BLaER1 treated with 17β-estradiol and CSF1 and Interleukin-3, amounts not matched to agents 10 nM and 100 nM (cell line): ENCODE results near the gene LGALS1.
"Not testable (repeated sequence)": the region's sequence is repeated elsewhere in the genome, so short reads cannot be mapped to it uniquely, and the experiment has no call there.

ENCODE experiments used
- H3K27ac ChIP-seq, 11 experiments: shearing (Covaris generic); formaldehyde crosslinking; 2 replicates each; pipeline ENCODE4 v1.8.1; 2022
- H3K27me3 ChIP-seq, 11 experiments: shearing (Covaris generic); formaldehyde crosslinking; 2 replicates each; pipeline ENCODE4 v1.8.1; 2022
- H3K36me3 ChIP-seq, 11 experiments: shearing (Covaris generic); formaldehyde crosslinking; 2 replicates each; pipeline ENCODE4 v1.8.1; 2022
- H3K4me1 ChIP-seq, 10 experiments: shearing (Covaris generic); formaldehyde crosslinking; 2 replicates each; pipeline ENCODE4 v1.8.1; 2022
- H3K4me2 ChIP-seq, 11 experiments: shearing (Covaris generic); formaldehyde crosslinking; 2 replicates each; pipeline ENCODE4 v1.8.1; 2022
- H3K4me3 ChIP-seq, 10 experiments: shearing (Covaris generic); formaldehyde crosslinking; 2 replicates each; pipeline ENCODE4 v1.8.1; 2022
- H3K9ac ChIP-seq, 11 experiments: shearing (Covaris generic); formaldehyde crosslinking; 2 replicates each; pipeline ENCODE4 v1.8.1; 2022
- H3K9me3 ChIP-seq, 11 experiments: shearing (Covaris generic); formaldehyde crosslinking; replicated peaks in 1 of 11; 2 replicates each; pipeline ENCODE4 v1.8.1; 2022
- H4K20me1 ChIP-seq, 11 experiments: shearing (Covaris generic); formaldehyde crosslinking; 2 replicates each; pipeline ENCODE4 v1.8.1; 2022
- Cebpa-rat ChIP-seq, 11 experiments: shearing (Covaris generic); IDR thresholded peaks; 2 replicates each; pipeline ENCODE4 v1.8.1; 2022

LGALS1 gene

GRCh38 chr22:37641561-37641949 is 33.9 kb upstream of the LGALS1 start:
- TF ChIP-seq Cebpa-rat (IDR thresholded peaks at IDR 0.05), result no peak
- peaks cover 42 to 75% (median 68%) of the 10 kb centered on the region in 10 experiments for H3K4me1 ChIP-seq
- peak overlapping the region in 6 of 10 experiments; percentile 74 to 94 (median 87); a peak in 9 of 20 replicates for H3K4me3 ChIP-seq
- peaks cover 0 to 63% (median 49%) of the 10 kb centered on the region in 11 experiments; a peak in 17 of 22 replicates for H4K20me1 ChIP-seq
- peaks cover 40 to 59% (median 50%) of the 10 kb centered on the region in 11 experiments for H3K36me3 ChIP-seq
- H3K4me2 ChIP-seq, result peak overlapping the region; percentile 87 to 99 (median 95)
- peak overlapping the region in 4 of 11 experiments; percentile 0 to 78 (median 22); a peak in 2 of 22 replicates for H3K27ac ChIP-seq
- peak overlapping the region in 9 of 11 experiments; percentile 32 to 91 (median 88); a peak in 15 of 22 replicates for H3K9ac ChIP-seq
- H3K27me3 ChIP-seq, result no peaks in the 10 kb centered on the region
- no peaks in the 10 kb centered on the region for H3K9me3 ChIP-seq

DNA sequence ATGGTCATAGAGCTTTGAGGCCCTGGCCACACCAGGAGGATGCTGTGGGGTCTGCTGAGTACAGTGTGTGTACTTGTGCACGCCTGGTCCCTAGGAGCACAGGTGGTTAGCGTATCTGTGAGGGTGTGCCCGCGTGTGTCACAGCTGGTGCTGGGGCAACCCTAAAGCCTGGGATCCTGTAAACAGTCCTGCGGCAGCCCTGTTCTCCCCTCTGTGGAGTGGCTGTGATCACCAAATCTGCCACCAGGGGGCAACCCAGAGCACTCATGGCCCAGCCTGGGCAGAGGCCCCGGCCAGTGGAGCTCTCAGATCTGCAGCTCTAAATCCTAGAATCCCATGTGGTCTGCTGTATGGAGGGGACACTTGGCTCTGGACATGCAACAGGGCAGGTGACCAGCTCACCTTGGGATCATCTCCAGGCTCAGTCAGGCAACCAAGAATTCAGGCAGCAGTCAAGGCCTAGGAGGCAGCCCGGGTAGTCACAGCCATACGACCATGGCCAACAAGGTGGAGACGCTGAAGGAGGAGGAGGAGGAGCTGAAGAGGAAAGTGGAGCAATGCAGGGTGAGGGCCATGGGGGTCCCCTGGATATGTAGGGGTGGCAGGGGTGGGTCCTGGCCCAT is 32.1 kb upstream of the LGALS1 start:
- no peak for TF ChIP-seq Cebpa-rat (IDR thresholded peaks at IDR 0.05)
- peak overlapping the region in 10 of 11 experiments; percentile 13 to 91 (median 52); a peak in 12 of 22 replicates for H3K9ac ChIP-seq
- peaks cover 0 to 81% (median 63%) of the 10 kb centered on the region in 11 experiments; a peak in 17 of 22 replicates for H4K20me1 ChIP-seq
- H3K4me2 ChIP-seq, result peak overlapping the region in 9 of 11 experiments; percentile 8 to 99 (median 97); a peak in 14 of 22 replicates
- H3K4me1 ChIP-seq, result peaks cover 24 to 57% (median 50%) of the 10 kb centered on the region in 10 experiments
- H3K36me3 ChIP-seq, result peaks cover 56 to 77% (median 67%) of the 10 kb centered on the region in 11 experiments
- H3K27ac ChIP-seq, result no peak overlapping the region; a peak in 1 of 22 replicates
- no peaks in the 10 kb centered on the region for H3K9me3 ChIP-seq
- H3K27me3 ChIP-seq, result no peaks in the 10 kb centered on the region
- H3K4me3 ChIP-seq, result peak overlapping the region in 3 of 10 experiments; percentile 11 to 94 (median 88); a peak in 2 of 20 replicates

- no peak overlapping the region for H3K4me2 ChIP-seq
- peak overlapping the region in 2 of 11 experiments; percentile 8 to 34; a peak in 2 of 22 replicates for H3K9ac ChIP-seq
- peaks cover 0 to 100% (median 43%) of the 10 kb centered on the region in 11 experiments; a peak in 14 of 22 replicates for H4K20me1 ChIP-seq
- H3K27ac ChIP-seq, result no peak overlapping the region
- no peaks in the 10 kb centered on the region for H3K27me3 ChIP-seq
- TF ChIP-seq Cebpa-rat (IDR thresholded peaks at IDR 0.05), result no peak
- H3K4me3 ChIP-seq, result no peak overlapping the region
- peaks cover 88 to 100% (median 98%) of the 10 kb centered on the region in 11 experiments for H3K36me3 ChIP-seq
- peaks cover 0 to 28% (median 18%) of the 10 kb centered on the region in 10 experiments; a peak in 15 of 20 replicates for H3K4me1 ChIP-seq
- H3K9me3 ChIP-seq, result no peaks in the 10 kb centered on the region
These were observed 28.1 kb upstream of the LGALS1 start for GRCh38 chr22:37647317-37647716.

GRCh38 chr22:37647928-37648327 is 27.5 kb upstream of the LGALS1 start:
- Histone ChIP-seq H3K4me1 (peaks cover 0 to 22% (median 12%) of the 10 kb centered on the region in 10 experiments; a peak in 15 of 20 replicates), H3K4me2 (no peak overlapping the region), H3K27ac (no peak overlapping the region), H3K9me3 (no peaks in the 10 kb centered on the region), H3K9ac (peak overlapping the region in 1 of 11 experiments; percentile 10; a peak in 1 of 22 replicates), H3K36me3 (peaks cover 88 to 100% (median 98%) of the 10 kb centered on the region in 11 experiments), H3K27me3 (no peaks in the 10 kb centered on the region), H4K20me1 (peaks cover 0 to 100% (median 37%) of the 10 kb centered on the region in 11 experiments; a peak in 14 of 22 replicates), H3K4me3 (no peak overlapping the region)
- TF ChIP-seq Cebpa-rat (IDR thresholded peaks at IDR 0.05), result no peak

DNA sequence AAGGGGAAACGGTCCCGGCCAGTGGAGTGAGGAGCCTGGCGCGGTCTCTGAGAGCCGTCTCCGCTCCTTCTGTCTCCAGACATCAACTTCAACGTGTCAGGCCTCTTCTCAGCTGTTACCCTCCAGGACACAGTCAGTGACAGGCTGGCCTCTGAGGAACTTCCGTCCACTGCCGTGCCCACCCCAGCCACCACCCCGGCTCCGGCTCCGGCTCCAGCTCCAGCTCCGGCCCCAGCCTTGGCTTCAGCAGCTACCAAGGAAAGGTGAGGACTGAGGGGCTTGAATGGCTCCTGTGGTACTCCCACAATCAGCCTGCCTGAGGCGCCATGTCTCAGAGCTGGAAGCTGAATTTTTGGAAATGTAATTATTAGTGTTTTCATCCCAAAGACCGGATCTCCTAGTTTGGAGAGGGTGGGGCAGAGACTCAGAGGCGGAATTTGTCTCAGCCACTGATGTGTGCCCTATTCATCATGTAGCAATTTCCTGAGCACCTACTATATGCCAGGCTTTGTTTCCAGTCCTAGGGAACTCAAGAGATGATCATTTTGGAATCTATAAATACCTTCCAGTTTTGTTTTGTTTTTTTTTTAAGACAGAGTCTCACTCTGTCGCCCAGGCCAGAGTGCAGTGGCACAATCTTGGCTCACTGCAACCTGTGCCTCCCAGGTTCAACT is 24.8 kb upstream of the LGALS1 start:
- Histone ChIP-seq H3K27me3 (no peaks in the 10 kb centered on the region), H3K9ac (peak overlapping the region in 3 of 11 experiments; percentile 5 to 11 (median 10); a peak in 1 of 22 replicates), H4K20me1 (peaks cover 0 to 93% (median 20%) of the 10 kb centered on the region in 11 experiments; a peak in 12 of 22 replicates), H3K4me3 (no peak overlapping the region), H3K4me2 (no peak overlapping the region), H3K4me1 (no peaks in the 10 kb centered on the region), H3K9me3 (no peaks in the 10 kb centered on the region), H3K27ac (no peak overlapping the region), H3K36me3 (peaks cover 83 to 96% (median 90%) of the 10 kb centered on the region in 11 experiments)
- TF ChIP-seq Cebpa-rat (IDR thresholded peaks at IDR 0.05), result no peak

- Histone ChIP-seq H3K27ac (no peak overlapping the region), H3K36me3 (peaks cover 44 to 60% (median 50%) of the 10 kb centered on the region in 11 experiments), H3K4me2 (no peak overlapping the region), H3K4me3 (no peak overlapping the region), H4K20me1 (peaks cover 8 to 77% (median 11%) of the 10 kb centered on the region in 11 experiments; a peak in 21 of 22 replicates), H3K4me1 (peaks cover 12 to 25% (median 13%) of the 10 kb centered on the region in 10 experiments), H3K27me3 (no peaks in the 10 kb centered on the region), H3K9ac (0 out of 22 replicates have a peak overlapping the region, but pooled peaks of 1 of the 11 experiments have one; percentile 23), H3K9me3 (no peaks in the 10 kb centered on the region)
- TF ChIP-seq Cebpa-rat (IDR thresholded peaks at IDR 0.05), result no peak
These were observed 20.7 kb upstream of the LGALS1 start for GRCh38 chr22:37654563-37655251.

GRCh38 chr22:37655252-37655563 is 20.2 kb upstream of the LGALS1 start:
- H3K27me3 ChIP-seq, result no peaks in the 10 kb centered on the region
- H3K4me1 ChIP-seq, result peaks cover 17 to 30% (median 18%) of the 10 kb centered on the region in 10 experiments
- no peak for TF ChIP-seq Cebpa-rat (IDR thresholded peaks at IDR 0.05)
- H3K9me3 ChIP-seq, result no peaks in the 10 kb centered on the region
- peaks cover 13 to 77% (median 16%) of the 10 kb centered on the region in 11 experiments; a peak in 21 of 22 replicates for H4K20me1 ChIP-seq
- no peak overlapping the region for H3K27ac ChIP-seq
- peaks cover 39 to 55% (median 45%) of the 10 kb centered on the region in 11 experiments for H3K36me3 ChIP-seq
- no peak overlapping the region for H3K4me3 ChIP-seq
- H3K4me2 ChIP-seq, result no peak overlapping the region
- H3K9ac ChIP-seq, result no peak overlapping the region

- not testable (repeated sequence) for H3K4me2 ChIP-seq, H3K4me3 ChIP-seq, H3K27me3 ChIP-seq, H3K9me3 ChIP-seq
- peaks cover 31 to 44% (median 32%) of the 10 kb centered on the region in 10 experiments for H3K4me1 ChIP-seq
- H4K20me1 ChIP-seq, result peaks cover 19 to 77% (median 29%) of the 10 kb centered on the region in 11 experiments; a peak in 21 of 22 replicates
- peak overlapping the region in 3 of 11 experiments; percentile 13 to 40 (median 38); a peak in 3 of 22 replicates for H3K27ac ChIP-seq
- H3K36me3 ChIP-seq, result peaks cover 26 to 42% (median 32%) of the 10 kb centered on the region in 11 experiments
- H3K9ac ChIP-seq, result 0 out of 22 replicates have a peak overlapping the region, but pooled peaks of 2 of the 11 experiments have one; percentile 20 to 31
These were observed 18.9 kb upstream of the LGALS1 start for GRCh38 chr22:37656583-37656982.
